HepG2 (cell line): Measurements from ENCODE around the gene PPP2R5C. TPM values are rescaled to one million over a fixed set of nuclear protein-coding genes. Genes with fewer than 3 reads are reported as not detected.

Source experiments
- ATAC-seq: fragments of 200-7000 bp; cut with Tn5 transposase; 3 replicates; pipeline ENCODE4 v1.9.1; 2020; ENCODE audit warnings: mild to moderate bottlenecking, moderate library complexity
- BruUV-seq: library from RNA; stranded (reverse); fragments of 400-500 nt; replicated peaks from 2 replicates; lab custom pipeline; 2021; lab: Mats Ljungman, UMichigan
- CTCF ChIA-PET: fragments of 300-600 bp; formaldehyde crosslinking; extraction: SDS; loops from one replicate; lab custom pipeline; 2021; ENCODE audit warnings: low total read pairs, inconsistent platforms, low intra/inter-chr PET ratio; lab: Yijun Ruan, JAX
- POLR2A ChIA-PET: fragments of 350-600 bp; sonication (Branson Sonifier 250); formaldehyde crosslinking; loops from one replicate; lab custom pipeline; 2020; ENCODE audit warnings: antibody characterized with exemption, inconsistent platforms; lab: Yijun Ruan, JAX
- DNase-seq: peaks from one replicate; pipeline ENCODE4 v3.0.0-alpha.2; 2015; ENCODE audit warnings: low spot score
- FAIRE-seq: peaks from 3 replicates; lab custom pipeline; 2011; peaks lifted over from hg19 to GRCh38; lab: Jason Lieb, UNC
- H2AFZ ChIP-seq: one replicate; pipeline ENCODE4 v1.6.1; 2011; ENCODE audit warnings: low read length, inconsistent platforms
- H3K27ac ChIP-seq: fragments of 300-600 bp; 3 replicates; pipeline ENCODE4 v1.8.0; 2011; ENCODE audit warnings: mixed run types, mild to moderate bottlenecking, mixed read lengths, low read length, inconsistent platforms; ENCODE audit not compliant: insufficient read depth; ENCODE audit errors: extremely low read length
- H3K27me3 ChIP-seq, 2 experiments: fragments of 200-600 bp in 1 of 2; 2 replicates in 1 of 2; 3 replicates in 1 of 2; pipeline versions ENCODE4 v1.6.0 to v1.8.0; 2011; ENCODE audit warnings: low read length in 2 of 2, mild to moderate bottlenecking in 2 of 2, moderate library complexity in 2 of 2, inconsistent platforms in 1 of 2; ENCODE audit not compliant: insufficient read depth in 2 of 2, control insufficient read depth in 1 of 2
- H3K36me3 ChIP-seq, 2 experiments: fragments of 200-600 bp in 1 of 2; replicated peaks in 1 of 2; 2 replicates in 1 of 2; 3 replicates in 1 of 2; pipeline versions ENCODE4 v1.5.1 to v1.8.0; 2011; ENCODE audit warnings: low read length in 2 of 2, inconsistent platforms in 1 of 2; ENCODE audit not compliant: insufficient read depth in 2 of 2, control insufficient read depth in 1 of 2
- H3K4me1 ChIP-seq: 2 replicates; pipeline ENCODE4 v1.5.1; 2012; ENCODE audit warnings: low read length, inconsistent platforms; ENCODE audit not compliant: insufficient read depth
- H3K4me2 ChIP-seq: 2 replicates; pipeline ENCODE4 v1.6.0; 2011; ENCODE audit warnings: low read depth, low read length, inconsistent platforms
- H3K4me3 ChIP-seq, 3 experiments: fragments of 200-600 bp in 1 of 3; sonication (generic), shearing (Covaris generic) in 1 of 3; replicated peaks in 1 of 3; 2 replicates each; pipeline ENCODE4 v1.5.1; 2011 to 2016; ENCODE audit warnings: low read length in 3 of 3, inconsistent platforms in 2 of 3, low read depth in 2 of 3, mild to moderate bottlenecking in 2 of 3, control low read depth in 1 of 3, mixed read lengths in 1 of 3; ENCODE audit not compliant: insufficient read depth in 1 of 3
- H3K79me2 ChIP-seq: one replicate; pipeline ENCODE4 v1.6.1; 2011; ENCODE audit warnings: low read length, inconsistent platforms; ENCODE audit not compliant: insufficient read depth
- H3K9ac ChIP-seq: 2 replicates; pipeline ENCODE4 v1.6.0; 2011; ENCODE audit warnings: mild to moderate bottlenecking, low read depth, low read length, inconsistent platforms; ENCODE audit not compliant: insufficient read depth
- H3K9me3 ChIP-seq: 2 replicates; pipeline ENCODE4 v1.5.1; 2012; ENCODE audit warnings: mild to moderate bottlenecking, low read length
- H4K20me1 ChIP-seq: 2 replicates; pipeline ENCODE4 v1.6.0; 2011; ENCODE audit warnings: inconsistent platforms, mild to moderate bottlenecking, low read length, moderate library complexity; ENCODE audit not compliant: insufficient read depth
- ETV6 ChIP-seq: sonication (generic); formaldehyde crosslinking; conservative IDR thresholded peaks from 2 replicates; pipeline ENCODE4 v1.4.0; 2020; ENCODE audit warnings: missing genetic modification reagents
- IKZF5 ChIP-seq: IDR thresholded peaks from 2 replicates; pipeline ENCODE4 v1.6.1; 2018; ENCODE audit warnings: missing genetic modification reagents, mild to moderate bottlenecking, missing compliant biosample characterization
- MXD1 ChIP-seq: sonication (generic); formaldehyde crosslinking; IDR thresholded peaks from 2 replicates; pipeline ENCODE4 v1.4.0; 2020; ENCODE audit warnings: mild to moderate bottlenecking, missing genetic modification reagents
- NFRKB ChIP-seq: fragments of 450-650 bp; IDR thresholded peaks from 2 replicates; pipeline ENCODE4 v1.6.1; 2017
- ZBTB8A ChIP-seq: sonication (generic); formaldehyde crosslinking; IDR thresholded peaks from 2 replicates; pipeline ENCODE4 v1.4.0; 2020; ENCODE audit warnings: mild to moderate bottlenecking, low read depth, missing genetic modification reagents, borderline replicate concordance
- ZNF629 ChIP-seq: sonication (generic); formaldehyde crosslinking; conservative IDR thresholded peaks from 2 replicates; pipeline ENCODE4 v1.5.0; 2020; ENCODE audit warnings: missing genetic modification reagents
- WGBS: methylation state at CpG from one replicate; pipeline ENCODE4 v1.1.6; 2017; ENCODE audit warnings: low lambda C conversion rate; 5-methylcytosine and 5-hydroxymethylcytosine counted together
- in situ Hi-C: cut with HindIII; loops from 2 replicates; pipeline ENCODE4 v1.10.0; 2017; ENCODE audit warnings: low pct_unique_long_range_greater_than_20kb; ENCODE audit not compliant: extremely low pct_ligation_motif_present
- intact Hi-C: fragments of 100-400 bp; cut with micrococcal nuclease; formaldehyde crosslinking; loops from one replicate; pipeline ENCODE4 v1.10.0; 2022; ENCODE audit not compliant: unreplicated experiment
- polyA plus RNA-seq, 8 experiments: library from polyadenylated mRNA; depleted of rRNA in 3 of 8; stranded (reverse) in 7 of 8; unstranded in 1 of 8; fragments of >200 nt; fragmentation: Illumina TruSeq in 4 of 8; extraction: Trizol in 4 of 8; gene quantifications; 2 replicates each; pipeline versions ENCODE4 v1.2.1 to v1.2.3, GENCODE V29; 2011 to 2016; ENCODE audit warnings: low read depth in 4 of 8, missing spikeins in 1 of 8, mixed read lengths in 1 of 8; ENCODE audit not compliant: insufficient read depth in 1 of 8
- total RNA-seq, 5 experiments: library from RNA; depleted of rRNA; stranded (reverse); fragments of >200 nt; fragmentation: Illumina TruSeq; extraction: Trizol; gene quantifications; 2 replicates each; pipeline ENCODE4 v1.2.3, GENCODE V29; 2016; ENCODE audit warnings: low read depth in 1 of 5

The PPP2R5C gene
- total and polyA plus RNA-seq, 2 of the 13 experiments (the other 11 are each of a cell fraction or from before 2014, with no cell fraction given) = 74.3 to 78.5 TPM

DNA sequence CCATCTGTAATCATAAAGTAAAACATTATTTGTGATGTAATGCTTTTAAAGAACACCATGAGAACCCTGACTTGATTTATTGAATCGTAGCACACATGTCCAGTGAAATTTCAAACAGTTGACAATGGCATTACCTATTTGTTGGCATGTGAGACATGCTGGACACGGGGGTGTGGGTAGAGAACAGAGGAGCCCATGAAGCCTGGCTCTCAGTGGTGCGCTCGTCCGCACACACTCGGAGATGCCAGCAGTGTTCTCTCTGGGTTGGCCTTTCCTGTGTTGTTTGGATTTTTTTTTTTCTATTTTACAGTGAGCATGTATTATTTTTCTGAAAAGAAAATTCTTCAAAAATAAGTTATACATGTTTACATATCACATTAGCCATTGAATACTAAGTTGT is 78.2 kb downstream of the PPP2R5C start (continued):
- no peak for TF ChIP-seq IKZF5
- no peak for TF ChIP-seq MXD1 (CRISPR knock-in tag)
- TF ChIP-seq, all 625 proteins: peak for 0

DNA sequence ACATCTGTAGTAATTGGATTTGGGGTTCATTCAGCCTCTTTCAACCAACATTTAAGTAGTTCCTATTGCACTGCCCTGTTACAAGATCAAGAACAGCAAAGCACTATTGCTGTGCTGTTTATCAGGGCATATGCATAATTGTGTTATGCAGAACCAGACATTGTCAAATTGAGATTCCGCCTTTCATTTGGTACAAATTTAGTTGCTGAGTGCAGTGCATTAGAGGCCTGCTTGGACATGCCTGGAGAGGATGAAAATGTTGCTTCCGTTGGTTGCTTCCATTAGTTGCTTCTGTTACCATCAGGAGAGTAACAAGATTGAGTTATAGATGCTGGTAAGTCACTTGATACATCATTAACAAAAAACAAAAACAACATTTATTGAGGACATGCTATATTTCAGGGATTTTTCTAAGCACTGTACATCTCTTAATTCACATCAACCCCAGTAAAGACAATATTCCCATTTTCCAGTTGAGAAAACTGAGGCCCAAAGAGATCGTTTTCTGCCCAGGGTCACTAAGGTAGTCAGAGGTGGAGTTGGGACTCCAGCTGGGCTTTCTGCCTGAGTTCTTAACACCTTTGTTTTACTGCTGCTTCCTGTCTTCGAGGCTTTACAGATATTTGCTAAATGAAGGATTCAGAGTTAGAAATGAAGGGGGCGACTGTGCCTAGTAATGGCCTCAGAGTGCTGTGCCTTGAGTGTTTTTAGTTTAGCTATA is 79.3 kb downstream of the PPP2R5C start:
- peaks cover 14% of the 10 kb centered on the region for H3K79me2 ChIP-seq
- ChIA-PET CTCF (no interaction called here), POLR2A (no interaction called here)
- 92% methylated on average over 5 of the region's 5 CpGs for whole genome bisulfite sequencing
- no TSS peak for BruUV-seq
- no peak overlapping the region for H3K4me3 ChIP-seq
- H3K9me3 ChIP-seq = no peaks in the 10 kb centered on the region
- H4K20me1 ChIP-seq = peaks cover 8% of the 10 kb centered on the region; the same call in 1 of the 2 replicates
- H3K27ac ChIP-seq = no peak overlapping the region
- H2AFZ ChIP-seq = no peak overlapping the region
- no peaks in the 10 kb centered on the region for H3K27me3 ChIP-seq
- in situ Hi-C loops = no loop called here
- ATAC-seq = no peak
- H3K4me2 ChIP-seq = no peak overlapping the region
- no peak for FAIRE-seq
- intact Hi-C loops = no loop called here
- DNase-seq = no peak
- H3K4me1 ChIP-seq = no peaks in the 10 kb centered on the region
- H3K36me3 ChIP-seq = peaks cover 3 to 16% of the 10 kb centered on the region in 2 experiments; a peak in 1 of 5 replicates
- peak; percentile 93 for TF ChIP-seq ZNF629 (CRISPR knock-in tag)
- TF ChIP-seq ZBTB8A = no peak
- TF ChIP-seq ETV6 (CRISPR knock-in tag) = no peak
- TF ChIP-seq NFRKB = no peak
- H3K9ac ChIP-seq = no peak overlapping the region
